K562 (cell line): Measurements from ENCODE around the gene CYP24A1. TPM values are rescaled to one million over a fixed set of nuclear protein-coding genes. Genes with fewer than 3 reads are reported as not detected.

ENCODE experiments used
- ATAC-seq: fragments of 200-7000 bp; cut with Tn5 transposase; 3 replicates; pipeline ENCODE4 v1.9.1; 2020; ENCODE audit warnings: moderate library complexity
- BruUV-seq: library from RNA; stranded (reverse); fragments of 400-500 nt; replicated peaks from 2 replicates; lab custom pipeline; 2021; lab: Mats Ljungman, UMichigan
- CTCF ChIA-PET: fragments of 300-600 bp; formaldehyde crosslinking; extraction: SDS; loops from one replicate; lab custom pipeline; 2021; ENCODE audit warnings: low intra/inter-chr PET ratio; lab: Yijun Ruan, JAX
- POLR2A ChIA-PET: fragments of 300-600, 350-650 bp; sonication (Branson Sonifier 250); formaldehyde crosslinking; extraction: SDS; loops from one replicate; lab custom pipeline; 2021; ENCODE audit warnings: antibody characterized with exemption, inconsistent platforms; lab: Yijun Ruan, JAX
- DNase-seq, 4 experiments: peaks; one replicate each; pipeline versions ENCODE4 v3.0.0 to v3.0.0-alpha.2; 2011 to 2018; ENCODE audit warnings: low spot score in 3 of 4, mixed read lengths in 3 of 4; ENCODE audit errors: extremely low read depth in 1 of 4
- FAIRE-seq: peaks from 2 replicates; lab custom pipeline; 2011; peaks lifted over from hg19 to GRCh38; lab: Jason Lieb, UNC
- H2AFZ ChIP-seq: 2 replicates; pipeline ENCODE4 v1.6.0; 2011; ENCODE audit warnings: low read depth, low read length, control low read depth, inconsistent platforms
- H3K27ac ChIP-seq: fragments of 200-600 bp; 3 replicates; pipeline ENCODE4 v1.8.0; 2011; ENCODE audit warnings: low read depth, mild to moderate bottlenecking, control low read depth, inconsistent platforms, low read length, moderate library complexity, mixed read lengths; ENCODE audit errors: extremely low read depth
- H3K27me3 ChIP-seq, 2 experiments: fragments of 300-600 bp in 1 of 2; 2 replicates in 1 of 2; 3 replicates in 1 of 2; pipeline versions ENCODE4 v1.6.0 to v1.8.0; 2011; ENCODE audit warnings: inconsistent platforms in 2 of 2, low read length in 2 of 2, mild to moderate bottlenecking in 1 of 2, mixed read lengths in 1 of 2, moderate library complexity in 1 of 2; ENCODE audit not compliant: control insufficient read depth in 2 of 2, insufficient read depth in 2 of 2
- H3K36me3 ChIP-seq: fragments of 300-600 bp; 3 replicates; pipeline ENCODE4 v1.8.0; 2011; ENCODE audit warnings: mild to moderate bottlenecking, low read length, inconsistent platforms; ENCODE audit not compliant: control insufficient read depth, insufficient read depth
- H3K4me1 ChIP-seq, 2 experiments: fragments of 200-600 bp in 1 of 2; replicated peaks in 1 of 2; 2 replicates in 1 of 2; 3 replicates in 1 of 2; pipeline versions ENCODE4 v1.5.1 to v1.8.0; 2011; ENCODE audit warnings: inconsistent platforms in 2 of 2, low read length in 2 of 2, mild to moderate bottlenecking in 1 of 2, mixed read lengths in 1 of 2, moderate library complexity in 1 of 2; ENCODE audit not compliant: control insufficient read depth in 2 of 2, insufficient read depth in 2 of 2
- H3K4me2 ChIP-seq: 2 replicates; pipeline ENCODE4 v1.6.1; 2011; ENCODE audit warnings: low read length, control low read depth, inconsistent platforms, mixed read lengths; ENCODE audit not compliant: insufficient read depth
- H3K4me3 ChIP-seq: fragments of 200-600 bp; sonication (generic), shearing (Covaris generic); 2 replicates; pipeline ENCODE4 v1.5.1; 2016; ENCODE audit warnings: control low read depth, inconsistent platforms
- H3K79me2 ChIP-seq: fragments of 200-600 bp; 3 replicates; pipeline ENCODE4 v1.8.0; 2011; ENCODE audit warnings: low read length, inconsistent platforms; ENCODE audit not compliant: control insufficient read depth, insufficient read depth
- H3K9ac ChIP-seq, 2 experiments: 2 replicates each; pipeline versions ENCODE4 v1.6.0 to v1.6.1; 2011; ENCODE audit warnings: low read depth in 2 of 2, low read length in 2 of 2, control low read depth in 1 of 2, inconsistent platforms in 1 of 2, mild to moderate bottlenecking in 1 of 2, mixed read lengths in 1 of 2; ENCODE audit not compliant: insufficient read depth in 1 of 2
- H3K9me1 ChIP-seq: one replicate; pipeline ENCODE4 v1.6.0; 2011; ENCODE audit warnings: inconsistent platforms, mild to moderate bottlenecking, low read length, moderate library complexity; ENCODE audit not compliant: control insufficient read depth, insufficient read depth
- H3K9me3 ChIP-seq: replicated peaks from 2 replicates; pipeline ENCODE4 v1.5.1; 2011; ENCODE audit warnings: low read depth, low read length, inconsistent platforms; ENCODE audit not compliant: control insufficient read depth, insufficient read depth
- H4K20me1 ChIP-seq: replicated peaks from 2 replicates; pipeline ENCODE4 v1.6.1; 2011; ENCODE audit warnings: low read length, inconsistent platforms, mixed read lengths; ENCODE audit not compliant: control insufficient read depth, insufficient read depth
- CBX8 ChIP-seq: fragments of 200-600 bp; sonication (generic); IDR thresholded peaks from 2 replicates; pipeline ENCODE4 v1.6.1; 2012; ENCODE audit warnings: borderline replicate concordance, mixed run types, low read depth, mild to moderate bottlenecking, moderate library complexity, mixed read lengths, low read length, control low read depth, inconsistent platforms; ENCODE audit not compliant: poor library complexity, severe bottlenecking; ENCODE audit errors: extremely low read depth
- CSDE1 ChIP-seq, 2 experiments: fragments of 450-650 bp; IDR thresholded peaks; 2 replicates each; pipeline ENCODE4 v1.6.1; 2016; ENCODE audit warnings: mild to moderate bottlenecking in 1 of 2
- ELK1 ChIP-seq: sonication (generic); formaldehyde crosslinking; IDR thresholded peaks from 2 replicates; pipeline ENCODE4 v1.8.1; 2022; ENCODE audit warnings: missing genetic modification reagents
- ETV1 ChIP-seq: fragments of 450-650 bp; conservative IDR thresholded peaks from 2 replicates; pipeline ENCODE4 v1.6.1; 2016; ENCODE audit warnings: missing genetic modification characterization, control low read depth, low read depth, missing compliant biosample characterization
- HBP1 ChIP-seq: fragments of 450-650 bp; formaldehyde crosslinking; IDR thresholded peaks from 2 replicates; pipeline ENCODE4 v1.4.0; 2022; ENCODE audit warnings: missing genetic modification characterization
- MAFF ChIP-seq: IDR thresholded peaks from 2 replicates; pipeline ENCODE4 v1.6.1; 2012; ENCODE audit warnings: low read length, improper control_type of control experiment
- MNT ChIP-seq, 2 experiments: fragments of 450-650 bp; conservative IDR thresholded peaks; 2 replicates each; pipeline ENCODE4 v1.6.1; 2017; ENCODE audit warnings: mild to moderate bottlenecking in 2 of 2, moderate library complexity in 2 of 2
- NONO ChIP-seq, 2 experiments: fragments of 200-400 bp in 1 of 2; fragments of 450-650 bp in 1 of 2; formaldehyde crosslinking in 1 of 2; IDR thresholded peaks; 2 replicates each; pipeline ENCODE4 v1.6.1; 2017; ENCODE audit warnings: low read depth in 2 of 2, mild to moderate bottlenecking in 2 of 2, moderate library complexity in 2 of 2, low read length in 1 of 2
- SNIP1 ChIP-seq: fragments of 450-650 bp; IDR thresholded peaks from 2 replicates; pipeline ENCODE4 v1.7.1; 2017; ENCODE audit warnings: low read depth, mild to moderate bottlenecking
- USF1 ChIP-seq: sonication (generic); formaldehyde crosslinking; IDR thresholded peaks from 2 replicates; pipeline ENCODE4 v1.9.0; 2022; ENCODE audit warnings: mild to moderate bottlenecking, missing genetic modification reagents
- ZNF140 ChIP-seq: fragments of 250-450 bp; sonication (Bioruptor Pico); IDR thresholded peaks from 2 replicates; pipeline ENCODE4 v1.8.0; 2021; ENCODE audit warnings: moderate library complexity, mild to moderate bottlenecking, inconsistent platforms
- ZNF282 ChIP-seq: sonication (generic); formaldehyde crosslinking; IDR thresholded peaks from 2 replicates; pipeline ENCODE4 v1.8.1; 2023; ENCODE audit warnings: missing genetic modification reagents
- ZNF75A ChIP-seq: fragments of 450-650 bp; formaldehyde crosslinking; IDR thresholded peaks from 2 replicates; pipeline ENCODE4 v1.4.0; 2020; ENCODE audit warnings: mild to moderate bottlenecking
- WGBS: fragments of 100-300 bp; shearing (Covaris generic); methylation state at CpG from one replicate; pipeline ENCODE4 v1.1.6; 2016; ENCODE audit warnings: low coverage, mixed read lengths; ENCODE audit not compliant: insufficient coverage; ENCODE audit errors: missing lambda C conversion rate; 5-methylcytosine and 5-hydroxymethylcytosine counted together
- in situ Hi-C: fragments of 300-500 bp; cut with MboI; formaldehyde crosslinking; loops from 4 replicates; pipeline ENCODE4 v1.15.0; 2018; ENCODE audit warnings: inconsistent platforms, mixed read lengths
- intact Hi-C: fragments of 100-400 bp; cut with micrococcal nuclease; formaldehyde crosslinking; loops from 2 replicates; pipeline ENCODE4 v1.14.2; 2022
- polyA plus RNA-seq, 8 experiments: library from polyadenylated mRNA; depleted of rRNA in 4 of 8; stranded (reverse) in 5 of 8; unstranded in 3 of 8; fragments of >200 nt; fragmentation: Nextera tagmentation in 2 of 8; fragmentation: Illumina TruSeq in 1 of 8; extraction: Ambion mirVana in 2 of 8; extraction: Trizol in 1 of 8; gene quantifications; 2 replicates each; pipeline versions ENCODE4 v1.2.1 to v1.2.3, GENCODE V29; 2011 to 2014; ENCODE audit warnings: inconsistent platforms in 1 of 8, missing spikeins in 1 of 8
- total RNA-seq, 7 experiments: library from RNA; depleted of rRNA in 6 of 7; stranded (reverse); fragments of >200 nt in 6 of 7; fragmentation: Illumina TruSeq in 2 of 7; extraction: Trizol in 2 of 7; gene quantifications; 2 replicates each; pipeline versions ENCODE4 v1.2.1 to v1.2.3, GENCODE V29; 2011 to 2021; ENCODE audit warnings: low replicate concordance in 1 of 7

CYP24A1 gene
- total and polyA plus RNA-seq, 9 of the 15 experiments (the other 6 are each of a cell fraction or from before 2014, with no cell fraction given) = 0.04 TPM; not detected in 8

- TF ChIP-seq USF1 (CRISPR knock-in tag) (no peak), MNT (conservative IDR thresholded peaks at IDR 0.05) (no peak), ELK1 (no peak)
Measured at GRCh38 chr20:54112221-54112884, 61.4 kb downstream of the CYP24A1 start (continued).

- Histone ChIP-seq H2AFZ (no peak overlapping the region), H3K9me3 (no peaks in the 10 kb centered on the region), H3K9ac (no peak overlapping the region), H3K4me1 (no peaks in the 10 kb centered on the region; a peak in 1 of 5 replicates), H3K9me1 (no peaks in the 10 kb centered on the region), H3K4me3 (no peak overlapping the region), H3K4me2 (no peak overlapping the region), H3K27me3 (peaks cover 0 to 7% of the 10 kb centered on the region in 2 experiments; a peak in 1 of 5 replicates), H4K20me1 (no peaks in the 10 kb centered on the region), H3K27ac (no peak overlapping the region), H3K36me3 (no peaks in the 10 kb centered on the region), H3K79me2 (no peaks in the 10 kb centered on the region)
- in situ Hi-C loops = no loop called here
- intact Hi-C loops = no loop called here
- CTCF ChIA-PET = no interaction called here
- BruUV-seq = no TSS peak
- 6% methylated on average over 2 of the region's 2 CpGs for WGBS
- FAIRE-seq (no peak), DNase-seq (no peak), ATAC-seq (no peak)
- POLR2A ChIA-PET = interaction anchor here (0.7 kb wide), 1 partner anchor 1817 kb away, joined by 3 read pairs; no protein-coding TSS in a partner anchor
- no peak for TF ChIP-seq MAFF
- TF ChIP-seq ZNF140 (CRISPR knock-in tag) = no peak
- TF ChIP-seq ETV1 (tag) = no peak
- no peak for TF ChIP-seq NONO (IDR thresholded peaks at IDR 0.05; ENCODE audit: low read depth in 2 of 2, low read length in 1 of 2)
- no peak for TF ChIP-seq CSDE1 (IDR thresholded peaks at IDR 0.05)
- TF ChIP-seq SNIP1 = no peak
- no peak for TF ChIP-seq ZNF282 (CRISPR knock-in tag)
- no peak for TF ChIP-seq ZNF75A (CRISPR knock-in tag)
- no peak for TF ChIP-seq HBP1 (CRISPR knock-in tag)
- TF ChIP-seq CBX8 = no peak
Measured at GRCh38 chr20:54111460-54111859, 62.3 kb downstream of the CYP24A1 start.
